Parietal lobe (tissue), 2 donors: ENCODE results near the gene NIM1K. TPM values are rescaled to one million over a fixed set of nuclear protein-coding genes. Genes with fewer than 3 reads are reported as not detected.

ENCODE experiments used
- small RNA-seq: library from RNA; depleted of rRNA; stranded (forward); fragments of <200 nt; gene quantifications from one replicate; pipeline ENCODE3, GENCODE V24; 2014; ENCODE audit warnings: low replicate concordance
- total RNA-seq: library from RNA; depleted of rRNA; stranded (reverse); fragments of >200 nt; gene quantifications from one replicate; pipeline ENCODE4 v1.2.3, GENCODE V29; 2014

NIM1K gene
- 8.5 TPM for total RNA-seq

GRCh38 chr5:43191740-43192557 lies at the start of gene NIM1K:
NIM1K (plus strand) TSS chr5:43192225; CDS start chr5:43245776, 53,551 bp downstream.

GRCh38 chr5:43313035-43313853 lies 121.2 kb downstream of the NIM1K start, which contains the start of gene HMGCS1:
HMGCS1 (minus strand) TSS chr5:43313412; CDS start chr5:43298965, 14,447 bp downstream.

Small RNA genes within 50 kb of the gene (small RNA-seq; reads per million reads assigned to genes)
- gene AC106800.4 = not detected

Other genes with a start within 250 kb of the NIM1K start
- gene ANXA2R, start 151.9 kb upstream of the NIM1K start, total RNA-seq = 2.5 TPM
- gene ZNF131, start 71.3 kb upstream of the NIM1K start, total RNA-seq = 98.3 TPM
- 480 TPM for gene HMGCS1, start 121.2 kb downstream of the NIM1K start, total RNA-seq
- gene CCL28, start 220.2 kb downstream of the NIM1K start, total RNA-seq = 0.94 TPM